Esophagus squamous epithelium (tissue), 5 donors: Measurements from ENCODE around the gene CFAP97D2. TPM values are rescaled to one million over a fixed set of nuclear protein-coding genes. Genes with fewer than 3 reads are reported as not detected.
"Not testable (repeated sequence)": the region's sequence is repeated elsewhere in the genome, so short reads cannot be mapped to it uniquely, and the experiment has no call there.

Experiments
- DNase-seq: peaks from one replicate; lab custom pipeline; 2025; lab: John Stamatoyannopoulos, UW
- H3K27ac ChIP-seq, 4 donors: fragments of 200-600 bp; sonication (generic); one replicate each; pipeline ENCODE4 v1.5.1; 2016 to 2019; ENCODE audit warnings: mild to moderate bottlenecking in 1 of 4
- H3K27me3 ChIP-seq, 4 donors: fragments of 200-600 bp; sonication (generic); 1 replicate in 3 of 4; 2 replicates in 1 of 4; pipeline versions ENCODE4 v1.5.1 to v1.6.0; 2017 to 2021; ENCODE audit warnings: antibody characterized with exemption in 1 of 4
- H3K36me3 ChIP-seq, 3 donors: fragments of 200-600 bp; sonication (generic); one replicate each; pipeline ENCODE4 v1.5.1; 2016 to 2019
- H3K4me1 ChIP-seq, 3 donors: fragments of 200-600 bp; sonication (generic); one replicate each; pipeline ENCODE4 v1.5.1; 2017 to 2019
- H3K4me3 ChIP-seq, 4 donors: fragments of 200-600 bp; sonication (generic); 1 replicate in 3 of 4; 2 replicates in 1 of 4; pipeline ENCODE4 v1.5.1; 2016 to 2019; ENCODE audit warnings: mild to moderate bottlenecking in 2 of 4, moderate library complexity in 1 of 4
- H3K9me3 ChIP-seq, 3 donors: fragments of 200-600 bp; sonication (generic); one replicate each; pipeline ENCODE4 v1.5.1; 2016 to 2019
- POLR2A ChIP-seq, 4 donors: fragments of 450-650 bp; IDR thresholded peaks; one replicate each; pipeline ENCODE4 v1.6.1; 2017; ENCODE audit warnings: antibody characterized with exemption in 4 of 4, mild to moderate bottlenecking in 4 of 4, moderate library complexity in 3 of 4
- WGBS, 2 donors: methylation state at CpG; one replicate each; pipeline ENCODE4 v1.1.5; 2018; 5-methylcytosine and 5-hydroxymethylcytosine counted together
- intact Hi-C: fragments of 100-400 bp; cut with DNase I; formaldehyde crosslinking; loops from one replicate; pipeline ENCODE4 v1.15.0; 2022
- total RNA-seq, 4 donors: library from RNA; depleted of rRNA; stranded (reverse); fragments of >200 nt; gene quantifications; one replicate each; pipeline ENCODE4 v1.1.0, GENCODE V29; 2016
- TF ChIP-seq, protein P1 (sequence below), 6 experiments: fragments of 450-650 bp in 4 of 6; fragments of 200-600 bp in 2 of 6; sonication (generic) in 2 of 6; IDR thresholded peaks; one replicate each; pipeline ENCODE4 v1.5.1; 2016 to 2019; ENCODE audit warnings: antibody characterized with exemption in 6 of 6, mild to moderate bottlenecking in 4 of 6, moderate library complexity in 4 of 6
- donor health status: DM: yes; HTN: yes; CAD: no.

The CFAP97D2 gene
- total RNA-seq, 4 donors from 2014 or later: not detected

DNA sequence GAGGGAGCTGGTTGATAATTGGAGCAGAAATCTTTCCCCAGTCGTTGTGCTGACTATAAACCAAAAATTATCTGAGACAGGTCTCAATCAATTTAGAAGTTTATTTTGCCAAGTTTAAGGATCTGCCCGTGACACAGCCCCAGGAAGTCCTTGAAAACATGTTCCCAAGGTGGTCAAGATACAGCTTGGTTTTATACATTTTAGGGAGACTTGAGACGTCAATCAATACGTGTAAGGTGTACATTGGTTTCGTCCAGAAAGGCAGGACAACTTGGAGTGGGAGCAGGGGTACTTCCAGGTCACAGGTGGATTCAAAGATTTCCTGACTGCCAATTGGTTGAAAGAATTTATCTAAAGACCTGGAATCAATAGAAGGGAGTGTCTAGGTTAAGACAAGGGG lies 17.6 kb downstream of the CFAP97D2 start:
- WGBS, 2 donors: 68 to 80% methylated on average over 5 of the region's 5 CpGs

GRCh38 chr13:114198556-114198955 lies 19.5 kb downstream of the CFAP97D2 start:
- H3K4me3 ChIP-seq: no peak overlapping the region
- 80 to 91% methylated on average over 2 to 7 of the region's 47 CpGs for WGBS, 2 donors
- DNase-seq: no peak
- H3K4me1 ChIP-seq: no peaks in the 10 kb centered on the region
- peaks cover 0 to 34% (median 0%) of the 10 kb centered on the region in 4 donors for H3K27me3 ChIP-seq
- H3K36me3 ChIP-seq: no peaks in the 10 kb centered on the region
- no peaks in the 10 kb centered on the region for H3K9me3 ChIP-seq
- no peak overlapping the region for H3K27ac ChIP-seq
- intact Hi-C loops: no loop called here
- TF ChIP-seq, protein P1, sequence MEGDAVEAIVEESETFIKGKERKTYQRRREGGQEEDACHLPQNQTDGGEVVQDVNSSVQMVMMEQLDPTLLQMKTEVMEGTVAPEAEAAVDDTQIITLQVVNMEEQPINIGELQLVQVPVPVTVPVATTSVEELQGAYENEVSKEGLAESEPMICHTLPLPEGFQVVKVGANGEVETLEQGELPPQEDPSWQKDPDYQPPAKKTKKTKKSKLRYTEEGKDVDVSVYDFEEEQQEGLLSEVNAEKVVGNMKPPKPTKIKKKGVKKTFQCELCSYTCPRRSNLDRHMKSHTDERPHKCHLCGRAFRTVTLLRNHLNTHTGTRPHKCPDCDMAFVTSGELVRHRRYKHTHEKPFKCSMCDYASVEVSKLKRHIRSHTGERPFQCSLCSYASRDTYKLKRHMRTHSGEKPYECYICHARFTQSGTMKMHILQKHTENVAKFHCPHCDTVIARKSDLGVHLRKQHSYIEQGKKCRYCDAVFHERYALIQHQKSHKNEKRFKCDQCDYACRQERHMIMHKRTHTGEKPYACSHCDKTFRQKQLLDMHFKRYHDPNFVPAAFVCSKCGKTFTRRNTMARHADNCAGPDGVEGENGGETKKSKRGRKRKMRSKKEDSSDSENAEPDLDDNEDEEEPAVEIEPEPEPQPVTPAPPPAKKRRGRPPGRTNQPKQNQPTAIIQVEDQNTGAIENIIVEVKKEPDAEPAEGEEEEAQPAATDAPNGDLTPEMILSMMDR (IDR thresholded peaks at IDR 0.05): no peak
- TF ChIP-seq POLR2A (IDR thresholded peaks at IDR 0.05): no peak

More for the DNA sequence above, 17.6 kb downstream of the CFAP97D2 start:
- H3K9me3 ChIP-seq: no peaks in the 10 kb centered on the region
- intact Hi-C loops: no loop called here
- peaks cover 0 to 34% (median 0%) of the 10 kb centered on the region in 4 donors for H3K27me3 ChIP-seq
- H3K36me3 ChIP-seq: no peaks in the 10 kb centered on the region
- no peak for DNase-seq
- TF ChIP-seq, protein P1 (IDR thresholded peaks at IDR 0.05): no peak
- no peak for TF ChIP-seq POLR2A (IDR thresholded peaks at IDR 0.05)
- no peak overlapping the region for H3K4me3 ChIP-seq
- H3K4me1 ChIP-seq: no peaks in the 10 kb centered on the region
- no peak overlapping the region for H3K27ac ChIP-seq

DNA sequence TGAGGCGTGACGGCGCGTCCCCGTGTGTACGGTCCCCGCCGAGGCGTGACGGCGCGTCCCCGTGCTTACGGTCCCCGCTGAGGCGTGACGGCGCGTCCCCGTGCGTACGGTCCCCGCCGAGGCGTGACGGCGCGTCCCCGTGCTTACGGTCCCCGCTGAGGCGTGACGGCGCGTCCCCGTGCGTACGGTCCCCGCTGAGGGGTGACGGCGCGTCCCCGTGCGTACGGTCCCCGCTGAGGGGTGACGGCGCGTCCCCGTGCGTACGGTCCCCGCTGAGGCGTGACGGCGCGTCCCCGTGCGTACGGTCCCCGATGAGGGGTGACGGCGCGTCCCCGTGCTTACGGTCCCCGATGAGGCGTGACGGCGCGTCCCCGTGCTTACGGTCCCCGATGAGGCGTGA lies 20.5 kb downstream of the CFAP97D2 start:
- H3K27ac ChIP-seq, H3K36me3 ChIP-seq, H3K9me3 ChIP-seq, DNase-seq, H3K4me1 ChIP-seq, intact Hi-C loops: not testable (repeated sequence)
- WGBS, 2 donors: no CpG with 5 or more reads among the region's 75 CpGs
- Histone ChIP-seq H3K4me3 (peak overlapping the region in 1 of 4 donors; percentile 41), H3K27me3 (peaks cover 0 to 34% (median 0%) of the 10 kb centered on the region in 4 donors)

- DNase-seq: no peak
- no CpG with 5 or more reads among the region's 42 CpGs for WGBS, 2 donors
Observed at GRCh38 chr13:114199954-114200353, 20.9 kb downstream of the CFAP97D2 start.

GRCh38 chr13:114200399-114200911 lies 21.4 kb downstream of the CFAP97D2 start:
- Histone ChIP-seq H3K27ac (no peak overlapping the region), H3K9me3 (no peaks in the 10 kb centered on the region), H3K36me3 (no peaks in the 10 kb centered on the region), H3K4me3 (peak overlapping the region in 1 of 4 donors; percentile 41), H3K4me1 (no peaks in the 10 kb centered on the region), H3K27me3 (peaks cover 0 to 34% (median 0%) of the 10 kb centered on the region in 4 donors)
- WGBS, 2 donors: 58 to 80% methylated on average over 5 to 16 of the region's 18 CpGs
- TF ChIP-seq POLR2A (IDR thresholded peaks at IDR 0.05): no peak
- TF ChIP-seq, protein P1 (IDR thresholded peaks at IDR 0.05): no peak
- intact Hi-C loops: loop anchor here (5.0 kb wide), 1 partner anchor 48 kb away; no protein-coding TSS in a partner anchor
- no peak for DNase-seq

More at GRCh38 chr13:114199954-114200353, 20.9 kb downstream of the CFAP97D2 start:
- intact Hi-C loops: loop anchor here (5.0 kb wide), 1 partner anchor 48 kb away; no protein-coding TSS in a partner anchor
- no peaks in the 10 kb centered on the region for H3K4me1 ChIP-seq
- H3K27me3 ChIP-seq: peaks cover 0 to 34% (median 0%) of the 10 kb centered on the region in 4 donors
- no peaks in the 10 kb centered on the region for H3K9me3 ChIP-seq
- no peak overlapping the region for H3K27ac ChIP-seq
- TF ChIP-seq, protein P1 (IDR thresholded peaks at IDR 0.05): no peak
- TF ChIP-seq POLR2A (IDR thresholded peaks at IDR 0.05): no peak
- H3K4me3 ChIP-seq: peak overlapping the region in 1 of 4 donors; percentile 41
- no peaks in the 10 kb centered on the region for H3K36me3 ChIP-seq
